Thoracic aorta (tissue), 2 donors: ENCODE data around the gene CLASP1. TPM values are rescaled to one million over a fixed set of nuclear protein-coding genes. Genes with fewer than 3 reads are reported as not detected.

Experiments used
- ATAC-seq: fragments of 150-250 bp; one replicate; pipeline ENCODE4 v1.8.0; 2017; ENCODE audit warnings: low read depth; ENCODE audit not compliant: insufficient number of reproducible peaks, low FRiP score
- DNase-seq: peaks from one replicate; pipeline ENCODE4 v3.0.0-alpha.2; 2020; ENCODE audit warnings: low spot score
- H3K27ac ChIP-seq, 2 donors: fragments of 200-600 bp; sonication (generic); 1 replicate in 1 of 2; 2 replicates in 1 of 2; pipeline ENCODE4 v1.5.1; 2016; ENCODE audit warnings: mild to moderate bottlenecking in 2 of 2, moderate library complexity in 2 of 2
- H3K27me3 ChIP-seq: fragments of 200-600 bp; sonication (generic); replicated peaks from 2 replicates; pipeline ENCODE4 v1.6.0; 2016; ENCODE audit warnings: mild to moderate bottlenecking; ENCODE audit not compliant: insufficient read depth
- H3K36me3 ChIP-seq: fragments of 200-600 bp; sonication (generic); one replicate; pipeline ENCODE4 v1.5.1; 2016
- H3K4me1 ChIP-seq, 2 donors: fragments of 200-600 bp; sonication (generic); 1 replicate in 1 of 2; 2 replicates in 1 of 2; pipeline versions ENCODE4 v1.5.1 to v1.6.0; 2016; ENCODE audit warnings: low read depth in 2 of 2, mild to moderate bottlenecking in 1 of 2; ENCODE audit not compliant: control insufficient read depth in 1 of 2
- H3K4me3 ChIP-seq: fragments of 200-600 bp; sonication (generic); 2 replicates; pipeline ENCODE4 v1.5.1; 2016; ENCODE audit warnings: mild to moderate bottlenecking
- H3K9me3 ChIP-seq: fragments of 200-600 bp; sonication (generic); 2 replicates; pipeline ENCODE4 v1.5.1; 2016
- CTCF ChIP-seq: fragments of 200-600 bp; sonication (generic); IDR thresholded peaks from one replicate; pipeline ENCODE4 v1.5.1; 2019; ENCODE audit warnings: antibody characterized with exemption
- total RNA-seq, 2 donors: library from RNA; depleted of rRNA; stranded (reverse); fragments of >200 nt; gene quantifications; one replicate each; pipeline versions ENCODE4 v1.1.0 to v1.2.3, GENCODE V29; 2016

CLASP1 gene
- total RNA-seq, 2 donors from 2014 or later, result 69.7 to 113 TPM

GRCh38 chr2:121372721-121373353 lies 276.4 kb downstream of the CLASP1 start:
- TF ChIP-seq CTCF, result no peak
- no peak for DNase-seq
- Histone ChIP-seq H3K27me3 (no peaks in the 10 kb centered on the region), H3K4me1 (peaks cover 0 to 8% of the 10 kb centered on the region in 2 donors), H3K9me3 (no peaks in the 10 kb centered on the region), H3K36me3 (peaks cover 26% of the 10 kb centered on the region), H3K4me3 (no peak overlapping the region), H3K27ac (no peak overlapping the region)
- no peak for ATAC-seq

- Histone ChIP-seq H3K4me1 (peaks cover 0 to 8% of the 10 kb centered on the region in 2 donors), H3K27me3 (no peaks in the 10 kb centered on the region), H3K4me3 (no peak overlapping the region), H3K9me3 (no peaks in the 10 kb centered on the region), H3K36me3 (peaks cover 34% of the 10 kb centered on the region), H3K27ac (no peak overlapping the region)
- no peak for TF ChIP-seq CTCF
- ATAC-seq (no peak), DNase-seq (no peak)
Measured at GRCh38 chr2:121372082-121372481, 277.2 kb downstream of the CLASP1 start.

GRCh38 chr2:121368836-121369235 lies 280.4 kb downstream of the CLASP1 start:
- no peak overlapping the region for H3K27ac ChIP-seq
- ATAC-seq (no peak), DNase-seq (no peak)
- H3K4me3 ChIP-seq, result no peak overlapping the region
- H3K27me3 ChIP-seq, result no peaks in the 10 kb centered on the region
- TF ChIP-seq CTCF, result no peak
- peaks cover 31% of the 10 kb centered on the region for H3K36me3 ChIP-seq
- no peaks in the 10 kb centered on the region for H3K9me3 ChIP-seq
- peaks cover 5 to 14% of the 10 kb centered on the region in 2 donors for H3K4me1 ChIP-seq

GRCh38 chr2:121368155-121368554 lies 281.1 kb downstream of the CLASP1 start:
- Histone ChIP-seq H3K36me3 (peaks cover 26% of the 10 kb centered on the region), H3K27me3 (no peaks in the 10 kb centered on the region), H3K4me1 (peaks cover 8 to 21% of the 10 kb centered on the region in 2 donors), H3K9me3 (no peaks in the 10 kb centered on the region), H3K27ac (no peak overlapping the region), H3K4me3 (no peak overlapping the region)
- DNase-seq (no peak), ATAC-seq (no peak)
- TF ChIP-seq CTCF, result no peak

- H3K4me1 ChIP-seq, result peaks cover 8 to 28% of the 10 kb centered on the region in 2 donors
- ATAC-seq, result no peak
- H3K36me3 ChIP-seq, result peaks cover 18% of the 10 kb centered on the region
- H3K27me3 ChIP-seq, result no peaks in the 10 kb centered on the region
- DNase-seq, result no peak
- no peaks in the 10 kb centered on the region for H3K9me3 ChIP-seq
- TF ChIP-seq CTCF, result no peak
- H3K27ac ChIP-seq, result no peak overlapping the region
- H3K4me3 ChIP-seq, result no peak overlapping the region
Measured at GRCh38 chr2:121367246-121367900, 281.9 kb downstream of the CLASP1 start.
